HCT116 (cell line): ENCODE measurements around the gene NR4A1.

Experiments
- CTCF ChIP-seq, 3 experiments: fragments of 200-600 bp in 1 of 3; sonication (generic) in 1 of 3; IDR thresholded peaks in 2 of 3; conservative IDR thresholded peaks in 1 of 3; 2 replicates each; pipeline ENCODE4 v1.5.1; 2012 to 2017; ENCODE audit warnings: low read depth in 2 of 3, low read length in 2 of 3, antibody characterized with exemption in 1 of 3, borderline replicate concordance in 1 of 3, control low read depth in 1 of 3, mild to moderate bottlenecking in 1 of 3, mixed read lengths in 1 of 3, mixed run types in 1 of 3, moderate library complexity in 1 of 3; ENCODE audit not compliant: insufficient read depth in 1 of 3
- POLR2A ChIP-seq: IDR thresholded peaks from 2 replicates; pipeline ENCODE4 v1.7.0; 2011; ENCODE audit warnings: borderline replicate concordance; ENCODE audit not compliant: insufficient read depth, insufficient read length; ENCODE audit errors: extremely low read depth
- RAD21 ChIP-seq: IDR thresholded peaks from 2 replicates; pipeline ENCODE4 v1.6.1; 2012; ENCODE audit warnings: low read depth, mild to moderate bottlenecking
- TCF7L2 ChIP-seq: IDR thresholded peaks from 2 replicates; pipeline ENCODE4 v1.7.0; 2011; ENCODE audit warnings: borderline replicate concordance, inconsistent platforms; ENCODE audit not compliant: insufficient read depth, insufficient read length; ENCODE audit errors: extremely low read depth
- ZFX ChIP-seq: fragments of 450-650 bp; IDR thresholded peaks from 2 replicates; pipeline ENCODE4 v1.6.1; 2017

DNA sequence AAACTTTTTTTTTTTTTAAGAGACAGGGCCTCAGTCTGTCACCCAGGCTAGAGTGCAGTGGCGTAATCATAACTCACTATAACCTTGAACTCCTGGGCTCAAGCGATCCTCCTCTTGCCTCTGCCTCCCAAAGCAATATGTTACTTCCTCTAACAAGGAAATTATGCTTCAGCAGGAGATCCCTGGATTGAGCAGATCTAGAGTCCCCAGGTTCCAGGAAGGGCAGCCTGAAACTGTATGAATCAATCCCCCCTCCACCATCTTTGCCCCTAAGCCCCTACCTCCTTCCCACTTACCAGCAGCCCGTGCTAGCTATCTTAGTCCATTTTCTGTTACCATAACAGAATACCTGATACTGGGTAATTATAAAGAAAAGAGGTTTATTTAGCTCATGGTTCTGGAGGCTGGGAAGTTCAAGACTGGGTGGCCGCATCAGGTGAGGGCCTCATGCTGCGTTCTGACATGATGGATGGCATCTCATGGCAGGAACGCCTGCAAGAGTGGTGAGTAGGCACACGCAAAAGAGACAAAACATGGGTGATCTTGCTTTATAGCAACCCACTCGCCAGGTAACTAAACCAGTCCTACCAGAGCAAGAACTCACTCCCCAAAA is 39.5 kb upstream of the NR4A1 start:
- TF ChIP-seq CTCF (IDR thresholded peaks at IDR 0.05 in 2 of 3, conservative IDR thresholded peaks at IDR 0.05 in 1 of 3; ENCODE audit: borderline replicate concordance in 1 of 3, insufficient read depth in 1 of 3, low read depth in 2 of 3, low read length in 2 of 3) (no peak), TCF7L2 (no peak), ZFX (no peak), POLR2A (no peak), RAD21 (no peak)
